DMS 273 (cell line): Measurements from ENCODE around the gene GOLGA2.

ENCODE experiments used
- DNase-seq: peaks from one replicate; lab custom pipeline; 2025; ENCODE audit not compliant: unreplicated experiment; lab: John Stamatoyannopoulos, UW

The GOLGA2 gene

DNA sequence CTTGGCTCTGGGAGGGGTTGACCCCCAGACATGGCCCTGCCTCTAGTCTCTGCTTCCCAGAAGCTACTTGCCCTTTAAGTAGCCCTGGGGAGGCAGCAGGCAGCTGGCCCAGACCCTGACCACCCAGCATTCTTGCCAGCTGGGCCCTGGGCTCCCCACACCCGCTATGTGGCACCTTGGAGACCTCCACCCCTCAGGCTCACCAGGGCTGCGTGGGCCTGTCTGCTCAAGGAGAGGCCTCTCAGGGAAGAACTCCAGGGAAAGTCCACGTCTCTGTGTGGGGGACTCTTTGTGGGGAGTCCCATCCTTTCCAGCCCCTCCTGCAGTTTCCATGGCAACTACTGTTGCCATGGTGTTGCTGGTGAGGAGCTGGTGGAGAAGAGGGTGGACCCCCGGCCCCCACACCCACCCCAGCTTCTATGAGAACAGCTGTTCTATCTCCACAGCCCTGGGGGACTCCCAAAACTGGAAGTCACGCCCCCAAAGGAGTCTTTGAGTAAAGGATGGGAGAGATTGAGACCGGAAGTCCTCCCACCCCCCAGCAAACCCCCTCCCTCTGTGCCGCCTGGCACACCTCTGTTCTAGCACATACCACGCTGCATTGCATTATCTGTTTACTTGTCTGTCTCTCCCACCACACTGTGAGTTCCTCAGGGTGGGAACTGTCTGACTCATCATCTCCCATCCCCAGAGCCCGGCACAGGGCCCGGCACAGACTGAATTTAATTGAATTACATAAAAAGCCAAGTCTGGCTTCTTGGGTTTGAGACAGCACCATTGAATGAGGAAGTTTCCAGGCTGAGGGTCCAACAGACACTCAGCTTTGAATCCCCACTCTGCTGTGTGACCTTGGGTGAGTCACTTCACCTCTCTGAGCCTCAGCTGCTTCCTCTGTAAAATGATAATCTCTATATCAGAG, 60.1 kb downstream of the GOLGA2 start:
- DNase-seq, result peak; percentile 59

- peak; percentile 94 for DNase-seq
Observed at GRCh38 chr9:128214571-128215490, 61.0 kb downstream of the GOLGA2 start.

- DNase-seq, result no peak
Observed at GRCh38 chr9:128213746-128214497, 61.9 kb downstream of the GOLGA2 start.

GRCh38 chr9:128211981-128212281, 63.9 kb downstream of the GOLGA2 start:
- no peak for DNase-seq

GRCh38 chr9:128211186-128211980, 64.4 kb downstream of the GOLGA2 start:
- DNase-seq, result peak; percentile 41

DNA sequence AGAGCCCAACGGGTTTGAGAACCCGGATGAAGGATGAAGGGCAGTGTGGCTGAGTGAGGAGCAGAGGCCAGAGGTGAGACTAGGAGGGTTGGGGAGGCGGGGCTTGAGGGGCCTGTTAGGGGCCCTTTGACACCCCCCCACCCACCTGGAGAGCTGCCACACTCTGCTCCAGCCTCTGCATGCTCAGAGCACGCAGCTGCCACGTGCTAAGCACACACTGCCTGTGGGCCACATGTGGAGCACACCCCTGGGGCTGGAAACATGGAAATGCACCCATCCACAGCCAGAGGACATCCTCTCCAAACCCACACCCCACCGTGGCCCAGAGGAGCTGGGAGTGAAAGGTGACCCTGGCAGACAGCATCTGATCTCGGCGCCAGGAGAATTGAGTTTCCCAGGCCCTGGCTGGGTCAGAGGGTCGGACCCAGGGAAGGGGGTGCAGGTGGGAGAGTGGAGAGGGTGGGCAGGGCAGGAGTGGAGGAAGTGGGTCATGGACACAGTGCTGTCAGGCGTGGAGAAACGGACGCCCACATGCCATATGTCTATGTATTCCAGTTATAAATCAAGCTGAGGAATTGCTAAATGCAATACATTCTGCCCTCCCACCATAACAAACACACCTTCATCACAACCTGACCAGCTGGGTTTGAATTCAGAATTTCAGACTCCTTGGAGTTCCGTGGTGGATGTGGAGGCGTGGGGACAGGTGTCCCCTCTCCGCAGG, 66.7 kb downstream of the GOLGA2 start:
- peak; percentile 71 for DNase-seq

GRCh38 chr9:128208386-128208785, 67.4 kb downstream of the GOLGA2 start:
- DNase-seq, result no peak

DNA sequence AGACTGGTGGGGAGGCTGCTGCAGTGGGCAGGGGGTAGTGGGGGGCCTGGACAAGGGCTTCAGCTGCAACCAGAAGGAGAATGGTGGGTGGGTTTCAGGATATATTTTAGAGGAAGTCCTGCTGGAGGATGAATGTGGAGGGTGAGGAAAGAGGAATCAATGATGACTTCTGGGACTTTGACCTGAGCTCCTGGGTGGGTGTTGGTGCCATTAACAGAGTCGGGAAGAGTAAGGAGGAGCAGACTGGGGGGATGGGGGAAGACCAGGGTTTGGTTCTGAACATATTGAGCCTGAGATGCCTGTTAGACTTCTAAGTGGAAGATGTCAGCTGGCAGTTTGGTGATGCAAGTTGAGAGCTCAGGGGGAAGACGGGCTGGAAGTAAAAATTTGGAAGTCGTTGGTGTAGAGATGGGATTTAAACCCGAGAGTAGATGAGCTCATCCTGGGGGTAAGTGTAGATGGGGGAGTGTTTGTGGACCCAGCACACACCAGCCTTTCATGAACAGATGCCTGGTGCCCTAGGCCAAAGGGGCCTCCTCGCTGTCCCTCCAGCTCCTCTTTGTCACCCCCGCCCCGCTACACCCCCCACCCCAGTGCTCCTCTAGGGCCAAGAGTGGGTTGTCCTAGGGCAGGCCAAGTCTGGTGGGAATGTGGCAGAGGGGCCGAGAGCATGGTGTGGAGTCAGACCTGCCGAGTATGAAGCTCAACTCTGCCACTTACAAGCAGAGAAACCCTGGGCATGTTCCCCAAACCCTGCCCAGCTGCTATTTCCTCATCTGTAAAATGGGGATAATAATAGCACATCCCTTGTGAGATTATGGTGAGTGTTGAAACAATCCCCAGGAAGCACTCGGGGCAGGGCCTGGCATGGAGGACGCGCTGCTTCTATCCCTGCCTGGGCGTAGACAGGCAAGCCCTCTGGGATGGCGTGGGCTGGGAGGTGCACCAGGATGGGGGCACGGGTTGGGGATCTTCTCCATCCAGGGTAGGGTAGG, 68.6 kb downstream of the GOLGA2 start:
- peak; percentile 56 for DNase-seq

GRCh38 chr9:128206484-128206883, 69.3 kb downstream of the GOLGA2 start:
- no peak for DNase-seq
